ENCODE results near the gene RAP1GAP.

RAP1GAP gene

DNA sequence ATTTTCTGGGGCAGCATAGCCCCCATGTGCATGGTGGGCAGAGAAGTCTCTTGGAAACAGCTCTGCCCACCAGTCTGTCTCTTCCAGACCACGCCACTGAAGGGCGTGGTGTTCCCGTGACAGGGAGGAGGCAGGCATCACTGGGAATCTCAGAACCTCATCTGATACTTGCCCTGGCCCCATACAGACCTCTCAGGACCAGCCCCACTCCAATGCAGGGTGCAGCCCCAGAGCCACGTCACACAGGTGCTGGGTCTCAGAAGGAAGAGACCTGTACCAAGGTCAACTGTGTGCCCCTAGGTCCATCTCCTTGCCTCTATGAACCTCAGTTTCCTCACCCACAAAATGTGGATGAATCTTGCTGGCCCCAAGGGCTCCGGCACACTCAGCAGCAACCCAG lies 7.3 kb downstream of the RAP1GAP start:
- no peak for DNase-seq

DNA sequence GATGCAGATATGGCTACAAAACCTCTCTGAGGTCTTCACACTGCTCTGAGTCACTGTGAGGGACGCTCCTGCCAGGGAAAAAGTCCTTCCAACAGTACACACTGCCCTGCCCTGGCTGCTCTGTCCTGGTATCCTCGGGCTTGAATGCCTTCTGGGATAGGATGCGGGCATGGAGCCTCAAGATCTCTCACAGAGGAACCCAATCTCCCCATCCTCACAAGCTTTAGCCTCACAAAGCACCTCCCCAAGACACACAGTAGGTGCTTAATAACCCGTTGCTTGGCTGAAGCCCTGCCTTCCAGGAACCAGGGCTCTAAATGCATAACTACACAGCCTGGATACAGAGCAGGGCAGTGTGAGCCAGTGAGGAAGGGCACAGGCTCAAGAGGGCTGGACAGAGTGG lies 9.2 kb downstream of the RAP1GAP start:
- DNase-seq, result no peak

DNA sequence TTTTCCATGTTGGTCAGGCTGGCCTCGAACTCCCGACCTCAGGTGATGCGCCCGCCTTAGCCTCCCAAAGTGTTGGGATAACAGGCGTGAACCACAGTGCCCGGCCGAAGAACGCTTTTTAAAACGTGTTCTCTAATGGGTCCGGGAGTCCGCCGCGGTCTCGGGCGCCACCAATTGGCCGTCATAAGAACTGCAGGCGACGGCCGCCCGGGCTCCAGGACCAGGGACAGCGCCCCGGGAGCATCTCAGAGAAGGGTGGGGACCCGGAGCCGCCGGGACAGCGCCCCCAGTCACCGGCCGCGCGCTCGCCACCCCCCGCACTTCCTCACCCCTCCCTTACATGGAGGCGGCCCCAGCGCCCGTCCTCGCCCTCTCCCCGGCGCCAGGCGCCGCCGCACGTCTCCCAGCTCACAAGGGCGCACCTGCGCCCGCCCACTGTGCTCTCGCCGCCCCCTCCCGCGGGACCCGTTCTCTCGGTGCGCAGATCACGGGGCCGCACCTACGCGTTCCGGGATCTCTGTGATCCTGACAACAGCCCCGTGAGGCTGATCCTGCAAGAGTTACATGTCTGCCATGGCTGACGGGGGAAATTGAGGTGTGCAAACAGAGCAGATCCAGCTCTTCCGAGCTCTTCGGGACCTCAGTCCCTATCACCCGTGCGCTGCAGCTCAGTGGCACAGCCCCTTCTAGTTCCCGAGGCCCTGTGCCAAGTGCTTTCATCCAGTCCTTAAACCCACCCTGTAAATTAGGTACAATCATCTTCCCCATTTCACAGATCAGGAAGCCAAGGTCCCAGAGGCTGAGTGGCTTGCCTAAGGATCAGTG lies 9.8 kb downstream of the RAP1GAP start:
- DNase-seq, result peak; percentile 71

- DNase-seq, result no peak
Measured at GRCh38 chr1:21657456-21658190, 11.5 kb downstream of the RAP1GAP start.

- peak; percentile 36 for DNase-seq
Measured at GRCh38 chr1:21655748-21656147, 13.4 kb downstream of the RAP1GAP start.

GRCh38 chr1:21655259-21655658 lies 13.9 kb downstream of the RAP1GAP start:
- DNase-seq, result no peak

DNA sequence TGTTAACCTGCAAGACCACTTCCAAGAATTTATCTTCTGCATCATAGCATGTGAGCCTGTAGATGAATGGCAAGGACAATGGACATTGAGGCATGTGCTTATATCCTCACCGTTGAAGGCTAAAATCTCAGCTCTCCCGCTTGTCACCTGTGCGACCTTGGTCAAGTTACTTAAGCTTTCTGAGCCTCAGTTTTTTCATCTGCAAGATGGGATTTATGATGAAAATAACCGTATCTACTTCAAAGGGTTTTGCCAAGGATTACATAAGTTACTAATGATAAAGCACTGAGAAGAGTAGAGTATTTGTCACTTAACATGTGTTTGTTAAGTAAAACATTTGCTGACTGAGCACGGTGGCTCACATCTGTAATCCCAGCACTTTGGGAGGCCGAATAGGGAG lies 14.9 kb downstream of the RAP1GAP start:
- no peak for DNase-seq

- DNase-seq, result no peak
Measured at GRCh38 chr1:21653744-21654100, 15.4 kb downstream of the RAP1GAP start.

DNA sequence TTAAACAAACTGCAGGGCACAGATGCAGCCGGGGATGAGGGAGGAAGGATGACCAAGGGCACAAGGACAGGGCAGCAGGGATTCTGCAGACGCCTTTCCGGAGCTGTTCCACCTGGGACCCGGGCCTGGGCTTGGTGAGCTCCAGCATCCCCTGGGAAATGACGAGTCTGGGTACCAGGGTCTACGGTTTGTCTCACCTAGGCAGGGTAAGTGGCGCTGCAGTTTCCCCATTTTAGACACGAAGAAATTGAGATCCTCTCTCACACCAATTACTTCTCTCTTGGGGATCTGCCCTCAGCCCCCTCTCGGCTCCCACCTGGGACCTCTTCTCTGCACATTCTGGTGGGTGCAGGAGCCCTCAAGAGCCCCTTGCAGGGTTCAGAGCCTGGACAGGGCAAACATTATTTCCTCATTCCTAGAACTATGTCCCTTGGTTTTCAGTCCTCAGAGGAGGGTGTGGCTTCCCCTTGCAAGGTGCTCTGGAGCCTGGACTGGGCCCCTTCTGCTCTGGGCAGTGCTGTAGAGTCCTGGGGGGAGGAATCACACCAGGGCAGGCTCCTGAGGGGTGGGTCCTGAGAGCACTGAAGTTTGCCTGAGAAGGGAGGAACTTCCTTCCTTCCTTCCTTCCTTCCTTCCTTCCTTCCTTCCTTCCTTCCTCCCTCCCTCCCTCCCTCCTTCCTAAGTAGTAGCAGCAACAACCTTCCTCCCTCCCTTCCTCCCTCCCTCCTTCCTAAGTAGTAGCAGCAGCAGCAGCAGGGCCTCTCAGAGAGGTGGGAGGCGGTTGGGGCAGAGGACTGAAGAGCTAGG lies 16.0 kb downstream of the RAP1GAP start:
- DNase-seq, result no peak

DNA sequence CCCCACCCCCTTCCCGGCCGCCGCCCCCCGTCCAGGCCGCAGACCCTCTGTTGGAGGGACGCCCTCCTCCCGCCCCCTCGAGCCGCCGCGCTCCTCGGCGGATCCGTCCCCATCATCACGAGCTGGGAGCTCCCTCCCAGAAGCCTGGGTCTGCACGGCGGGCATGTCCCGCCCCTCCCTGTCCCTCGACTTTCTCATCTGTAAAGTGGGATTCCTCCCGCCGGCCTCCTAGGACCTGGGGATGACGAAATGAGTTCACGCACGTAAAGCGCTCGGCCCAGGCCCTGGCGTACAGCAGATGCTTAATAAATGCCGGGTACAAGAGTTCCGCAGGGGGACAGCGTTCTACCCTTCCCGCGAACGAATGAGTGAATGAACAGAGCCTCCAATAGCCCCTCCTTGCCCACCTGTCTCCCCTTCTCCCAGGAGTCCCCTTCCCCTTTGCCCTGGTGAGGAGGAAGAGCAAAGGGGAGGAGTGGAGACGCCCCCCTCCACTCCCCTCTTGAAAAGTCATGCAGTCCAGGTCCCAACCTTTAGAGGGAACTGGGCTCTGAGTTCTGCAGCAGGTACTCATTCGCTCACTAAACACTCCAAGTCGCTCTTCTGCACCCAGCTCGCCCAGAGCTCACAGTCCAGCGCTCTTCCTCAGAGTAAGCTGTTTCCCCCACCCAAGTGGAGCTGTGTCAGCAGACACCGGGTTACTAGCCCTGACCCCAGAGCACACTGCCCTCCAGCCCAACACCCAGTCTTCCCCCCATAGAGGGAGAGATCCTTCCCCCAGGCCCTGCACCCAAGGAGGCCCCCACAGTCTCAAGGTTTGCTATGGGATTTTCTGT lies 16.8 kb downstream of the RAP1GAP start:
- DNase-seq, result no peak

- DNase-seq, result no peak
Measured at GRCh38 chr1:21651214-21652042, 17.7 kb downstream of the RAP1GAP start.

DNA sequence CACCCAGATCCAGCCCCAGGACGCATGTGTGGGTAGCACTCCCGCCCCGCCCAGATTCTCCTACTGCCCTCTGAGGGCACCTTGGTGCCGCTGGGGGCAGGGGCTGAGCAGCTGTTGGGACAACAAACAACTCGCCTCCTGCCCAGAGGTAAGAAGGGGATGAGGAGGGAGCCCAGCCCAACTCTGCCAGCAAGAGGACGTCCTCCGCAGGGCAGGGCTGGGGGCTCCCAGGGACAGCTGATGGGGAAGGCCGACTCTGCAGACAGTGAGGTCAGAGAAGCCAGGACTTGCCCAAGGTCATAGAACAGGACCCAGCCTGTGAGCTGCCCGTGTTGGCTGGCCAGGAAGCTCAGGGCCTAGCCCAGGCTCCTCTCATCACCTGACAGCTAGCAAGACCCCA lies 18.8 kb downstream of the RAP1GAP start:
- DNase-seq, result no peak

GRCh38 chr1:21649315-21649714 lies 19.8 kb downstream of the RAP1GAP start:
- no peak for DNase-seq

GRCh38 chr1:21648791-21649190 lies 20.4 kb downstream of the RAP1GAP start:
- DNase-seq, result no peak

- DNase-seq, result no peak
Measured at GRCh38 chr1:21648352-21648730, 20.8 kb downstream of the RAP1GAP start.

DNA sequence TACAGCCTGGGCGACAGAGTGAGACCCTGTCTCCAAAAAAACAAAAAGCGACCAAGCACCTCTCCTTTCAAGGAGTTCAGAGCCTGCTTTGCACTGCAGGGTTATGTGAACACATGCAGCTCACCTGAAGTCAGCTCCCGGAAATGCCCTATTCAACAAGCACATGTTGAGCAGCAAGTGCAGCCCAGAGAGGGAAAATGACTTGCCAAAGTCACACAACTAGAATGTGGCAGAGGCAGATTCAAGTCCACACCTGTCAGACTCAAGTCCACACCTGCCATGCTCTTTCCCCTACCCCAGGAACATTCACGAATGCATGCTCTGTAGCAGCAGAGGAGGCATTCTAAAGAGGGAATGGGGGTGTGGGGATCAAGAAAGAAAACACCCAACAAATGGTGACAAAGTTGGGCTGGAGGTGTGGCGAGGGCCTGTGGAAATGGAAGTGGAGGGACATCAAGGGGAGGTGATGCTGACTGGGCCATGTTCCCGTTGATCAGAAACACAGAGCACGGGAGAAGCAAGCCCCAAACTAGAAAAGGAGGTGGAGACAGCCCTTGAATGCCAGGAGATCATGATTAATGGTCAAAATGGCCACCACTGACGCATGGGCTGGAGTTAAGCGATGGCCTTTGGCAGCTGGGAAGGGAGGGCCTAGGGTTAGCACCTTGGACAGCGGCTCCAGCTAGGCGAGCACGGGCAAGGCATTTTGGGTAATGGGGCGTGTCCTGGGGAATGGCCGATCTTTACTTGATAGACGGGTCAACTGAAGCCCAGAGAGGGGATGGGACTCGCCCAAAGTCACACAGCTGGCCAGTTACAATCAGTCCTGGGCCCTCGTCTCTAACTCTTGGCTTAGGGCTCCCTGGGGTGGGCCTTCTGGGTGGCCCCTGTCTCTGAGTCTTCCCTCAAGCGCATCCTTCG lies 21.5 kb downstream of the RAP1GAP start:
- no peak for DNase-seq

- no peak for DNase-seq
Measured at GRCh38 chr1:21645550-21645949, 23.6 kb downstream of the RAP1GAP start.

DNA sequence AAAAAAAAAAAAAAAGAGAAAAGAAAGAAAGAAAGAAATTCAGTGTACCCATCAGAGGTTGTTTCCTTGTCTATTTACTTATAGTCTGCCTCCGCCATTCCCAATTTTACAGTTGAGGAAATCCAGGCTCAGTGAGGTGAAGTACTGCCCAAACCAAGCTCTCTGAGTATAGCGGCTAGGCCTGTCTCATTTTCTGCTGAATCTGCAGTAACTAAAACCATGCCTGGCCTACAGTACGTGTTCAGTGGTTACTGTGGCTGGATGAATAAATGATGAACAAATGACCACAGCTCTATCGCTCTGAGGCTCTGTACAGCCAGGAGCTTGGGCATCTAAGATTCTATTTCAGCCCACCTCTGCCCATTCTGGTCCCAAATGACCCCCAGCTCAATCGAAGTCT lies 24.3 kb downstream of the RAP1GAP start:
- DNase-seq, result no peak

GRCh38 chr1:21644348-21644747 lies 24.8 kb downstream of the RAP1GAP start:
- no peak for DNase-seq

DNA sequence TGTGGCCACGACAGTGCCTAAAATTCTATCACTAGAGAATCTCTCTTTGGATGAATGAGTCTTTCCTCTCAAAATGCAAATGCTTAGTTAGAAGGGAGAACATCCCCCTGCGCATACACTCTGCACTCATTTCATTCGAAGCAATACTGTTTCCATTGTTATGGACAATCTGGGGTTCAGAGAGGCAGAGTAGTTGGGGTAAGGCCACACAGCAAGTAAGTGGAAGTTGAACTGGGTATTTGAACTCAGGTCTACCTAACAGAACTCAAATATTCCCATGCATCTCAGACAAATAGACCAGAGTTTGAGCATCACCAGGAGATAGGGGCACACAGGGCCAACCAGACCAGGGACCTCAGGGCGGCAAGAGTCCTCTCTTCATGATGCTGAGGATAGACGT lies 25.5 kb downstream of the RAP1GAP start:
- DNase-seq, result no peak
